HG03558 (cell line): ENCODE data around the gene OR8D1.
"Not testable (repeated sequence)": the region's sequence is repeated elsewhere in the genome, so short reads cannot be mapped to it uniquely, and the experiment has no call there.

Experiments
- ATAC-seq: cut with Tn5 transposase; IDR thresholded peaks from one replicate; pipeline ENCODE4 v1.9.1; 2021; ENCODE audit warnings: moderate number of reproducible peaks; ENCODE audit not compliant: unreplicated experiment; ENCODE audit errors: extremely low read depth

The OR8D1 gene

GRCh38 chr11:124294687-124295086 is 19.1 kb downstream of the OR8D1 start:
- no peak for ATAC-seq

GRCh38 chr11:124285610-124286344 is 28.0 kb downstream of the OR8D1 start:
- ATAC-seq, result no peak

- ATAC-seq, result no peak
Observed at GRCh38 chr11:124278261-124278660, 35.5 kb downstream of the OR8D1 start.

DNA sequence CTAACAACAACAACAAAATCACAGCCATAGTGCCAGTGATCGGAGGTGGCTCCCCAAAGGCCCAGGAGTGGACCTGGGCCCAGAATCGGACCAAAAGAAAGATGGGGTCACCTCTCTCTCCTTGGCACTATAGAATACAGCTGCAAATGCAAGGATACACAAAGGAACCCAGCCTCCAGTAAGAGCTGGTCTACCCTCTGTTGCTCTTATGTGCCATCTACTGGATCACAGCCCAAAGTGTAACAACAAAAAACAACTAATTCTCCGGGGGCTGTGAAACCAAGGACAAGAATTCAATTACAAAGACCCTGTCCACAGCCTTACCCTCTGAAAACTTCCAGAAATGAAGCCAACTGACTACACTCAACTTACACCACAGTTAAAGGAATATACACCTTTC is 35.9 kb downstream of the OR8D1 start:
- ATAC-seq, result no peak

DNA sequence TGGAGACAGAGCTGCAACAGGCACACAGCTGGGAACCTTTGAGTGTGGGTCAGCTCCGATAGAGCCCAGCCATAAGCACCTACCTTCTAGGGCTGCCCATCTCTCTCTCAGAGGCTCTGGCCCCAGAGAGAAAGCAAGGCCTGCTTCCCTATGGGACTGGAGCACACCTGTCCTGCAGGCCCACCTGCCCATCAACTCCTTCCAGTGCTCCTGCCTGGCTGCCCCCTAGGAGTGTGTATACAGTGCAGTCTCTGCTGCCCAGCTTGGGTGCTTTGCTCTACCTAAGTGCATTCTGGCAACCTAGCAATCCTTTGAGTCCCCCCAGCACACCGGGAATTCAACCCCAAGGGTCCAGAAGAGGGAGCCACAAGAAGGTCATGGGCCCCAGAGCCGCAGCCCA is 36.5 kb downstream of the OR8D1 start:
- no peak for ATAC-seq

- ATAC-seq, result no peak
Observed at GRCh38 chr11:124276081-124276480, 37.7 kb downstream of the OR8D1 start.

DNA sequence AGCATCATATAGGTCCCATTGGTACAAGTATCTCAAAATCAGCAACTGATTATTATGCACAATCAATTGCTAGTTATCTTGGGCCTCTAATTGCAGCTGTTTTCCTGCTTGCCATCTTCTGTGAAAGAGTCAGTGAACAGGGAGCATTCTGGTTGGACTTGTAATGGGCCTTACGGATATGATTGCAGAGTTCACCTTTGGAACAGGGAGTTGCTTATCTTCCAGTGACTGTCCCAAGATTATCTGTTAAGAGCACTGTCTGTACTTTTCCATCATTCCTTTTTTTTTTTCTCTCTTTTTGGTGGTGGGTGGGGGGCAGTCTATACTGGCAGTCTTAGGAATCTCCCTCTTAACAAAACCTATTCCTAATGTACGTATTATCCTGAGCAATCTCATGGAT is 39.7 kb downstream of the OR8D1 start:
- no peak for ATAC-seq

DNA sequence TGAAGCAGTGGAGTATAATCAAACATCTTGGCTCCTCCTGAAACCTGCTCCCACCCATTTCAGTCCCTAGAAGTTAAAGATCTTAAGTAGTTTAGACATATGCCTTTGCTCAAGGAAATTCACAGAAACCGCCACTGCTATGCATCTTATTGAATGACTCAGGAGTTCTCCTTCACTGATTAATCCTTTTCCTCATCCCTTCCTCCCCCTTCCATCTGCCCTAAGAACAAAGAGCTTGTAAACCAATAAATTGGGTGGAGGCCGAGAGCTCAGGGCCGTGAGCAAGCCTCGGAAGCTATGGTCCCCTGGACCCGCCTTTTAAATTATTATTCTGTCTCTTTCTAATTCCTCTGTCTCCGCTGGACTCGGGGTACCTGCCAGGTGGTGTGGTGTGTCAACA is 42.9 kb downstream of the OR8D1 start:
- ATAC-seq, result not testable (repeated sequence)

DNA sequence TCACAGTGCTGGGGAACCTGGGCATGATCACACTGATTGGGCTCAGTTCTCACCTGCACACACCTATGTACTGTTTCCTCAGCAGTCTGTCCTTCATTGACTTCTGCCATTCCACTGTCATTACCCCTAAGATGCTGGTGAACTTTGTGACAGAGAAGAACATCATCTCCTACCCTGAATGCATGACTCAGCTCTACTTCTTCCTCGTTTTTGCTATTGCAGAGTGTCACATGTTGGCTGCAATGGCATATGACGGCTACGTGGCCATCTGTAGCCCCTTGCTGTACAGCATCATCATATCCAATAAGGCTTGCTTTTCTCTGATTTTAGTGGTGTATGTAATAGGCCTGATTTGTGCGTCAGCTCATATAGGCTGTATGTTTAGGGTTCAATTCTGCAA is 48.7 kb downstream of the OR8D1 start:
- ATAC-seq, result not testable (repeated sequence)

DNA sequence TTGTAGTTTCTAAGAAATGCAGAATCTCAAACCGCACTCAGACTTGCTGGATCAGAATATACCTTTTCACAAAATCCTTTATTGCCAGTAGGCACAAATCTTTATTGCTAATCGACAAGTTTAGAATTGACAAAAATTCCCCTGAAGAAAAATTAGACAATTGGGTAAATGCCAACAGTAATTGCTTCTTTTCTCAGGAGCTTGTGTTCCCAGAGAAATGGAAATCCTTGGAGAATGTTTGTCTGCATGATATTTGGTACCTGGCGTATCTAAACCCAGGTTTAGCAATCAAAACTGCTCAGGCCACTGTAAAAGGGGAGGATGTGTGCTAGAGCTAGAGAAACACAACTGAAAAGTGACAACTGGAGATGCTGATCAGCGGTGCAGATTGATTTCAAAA is 57.7 kb downstream of the OR8D1 start, which contains the start of gene OR8G5:
Gene OR8G5 (plus strand): TSS at position 301 of the 400 bp plus-strand sequence. CDS start 8,556 bp downstream, outside the sequence.
- no peak for ATAC-seq
